ENCODE results near the gene C1RL. TPM values are rescaled to one million over a fixed set of nuclear protein-coding genes. Genes with fewer than 3 reads are reported as not detected.

C1RL gene
- total RNA-seq, 2 donors from 2014 or later = 32.5 to 46.4 TPM

- H3K4me1 ChIP-seq (ENCODE audit: control insufficient read depth, insufficient read depth, low read length) = no peaks in the 10 kb centered on the region
- no peaks in the 10 kb centered on the region for H3K36me3 ChIP-seq (ENCODE audit: control insufficient read depth, insufficient read depth, low read length)
- Mint-ChIP-seq H3K27ac (no peak overlapping the region), H3K27me3 (ENCODE audit: insufficient read depth) (peaks cover 5% of the 10 kb centered on the region), H3K9me3 (no peaks in the 10 kb centered on the region), H3K4me3 (no peak overlapping the region), H3K36me3 (ENCODE audit: low read depth) (peaks cover 13% of the 10 kb centered on the region), H3K4me1 (peaks cover 5% of the 10 kb centered on the region)
- no peak overlapping the region for H3K4me3 ChIP-seq (ENCODE audit: low read length)
- DNase-seq = no peak
- H3K27ac ChIP-seq (ENCODE audit: low read depth, low read length) = no peak overlapping the region
- H3K27me3 ChIP-seq (ENCODE audit: control insufficient read depth, insufficient read depth, low read length, poor library complexity, severe bottlenecking) = no peaks in the 10 kb centered on the region
- no peak for TF ChIP-seq CTCF (conservative IDR thresholded peaks at IDR 0.05)
- WGBS, 2 experiments (ENCODE audit: insufficient coverage in 1 of 2, insufficient read length in 1 of 2) = 87 to 90% methylated on average over 3 of the region's 3 CpGs
- H3K9me3 ChIP-seq (ENCODE audit: control insufficient read depth, low read length) = no peaks in the 10 kb centered on the region
- no peak overlapping the region for H3K9ac ChIP-seq (ENCODE audit: extremely low read depth, low read length, poor library complexity, severe bottlenecking)
Observed at GRCh38 chr12:7117670-7118069, 8.7 kb upstream of the C1RL start.

GRCh38 chr12:7116916-7117315 lies 7.9 kb upstream of the C1RL start:
- Mint-ChIP-seq H3K27ac (no peak overlapping the region), H3K4me3 (no peak overlapping the region), H3K4me1 (peaks cover 4% of the 10 kb centered on the region), H3K27me3 (ENCODE audit: insufficient read depth) (peaks cover 10% of the 10 kb centered on the region), H3K9me3 (no peaks in the 10 kb centered on the region), H3K36me3 (ENCODE audit: low read depth) (peaks cover 11% of the 10 kb centered on the region)
- H3K9ac ChIP-seq (ENCODE audit: extremely low read depth, low read length, poor library complexity, severe bottlenecking) = no peak overlapping the region
- H3K4me3 ChIP-seq (ENCODE audit: low read length) = no peak overlapping the region
- H3K9me3 ChIP-seq (ENCODE audit: control insufficient read depth, low read length) = no peaks in the 10 kb centered on the region
- 84% methylated on average over 7 to 9 of the region's 9 CpGs for whole genome bisulfite sequencing, 2 experiments (ENCODE audit: insufficient coverage in 1 of 2, insufficient read length in 1 of 2)
- no peak for TF ChIP-seq CTCF (conservative IDR thresholded peaks at IDR 0.05)
- DNase-seq = no peak
- no peaks in the 10 kb centered on the region for H3K4me1 ChIP-seq (ENCODE audit: control insufficient read depth, insufficient read depth, low read length)
- no peak overlapping the region for H3K27ac ChIP-seq (ENCODE audit: low read depth, low read length)
- no peaks in the 10 kb centered on the region for H3K36me3 ChIP-seq (ENCODE audit: control insufficient read depth, insufficient read depth, low read length)
- H3K27me3 ChIP-seq (ENCODE audit: control insufficient read depth, insufficient read depth, low read length, poor library complexity, severe bottlenecking) = no peaks in the 10 kb centered on the region

GRCh38 chr12:7116196-7116595 lies 7.2 kb upstream of the C1RL start:
- H3K27ac ChIP-seq (ENCODE audit: low read depth, low read length) = no peak overlapping the region
- Mint-ChIP-seq H3K36me3 (ENCODE audit: low read depth) (peaks cover 8% of the 10 kb centered on the region), H3K27ac (no peak overlapping the region), H3K9me3 (no peaks in the 10 kb centered on the region), H3K4me1 (peaks cover 4% of the 10 kb centered on the region), H3K27me3 (ENCODE audit: insufficient read depth) (peaks cover 14% of the 10 kb centered on the region), H3K4me3 (no peak overlapping the region)
- H3K4me1 ChIP-seq (ENCODE audit: control insufficient read depth, insufficient read depth, low read length) = no peaks in the 10 kb centered on the region
- peaks cover 5% of the 10 kb centered on the region for H3K27me3 ChIP-seq (ENCODE audit: control insufficient read depth, insufficient read depth, low read length, poor library complexity, severe bottlenecking)
- no peak overlapping the region for H3K4me3 ChIP-seq (ENCODE audit: low read length)
- no peaks in the 10 kb centered on the region for H3K36me3 ChIP-seq (ENCODE audit: control insufficient read depth, insufficient read depth, low read length)
- DNase-seq = no peak
- WGBS, 2 experiments (ENCODE audit: insufficient coverage in 1 of 2, insufficient read length in 1 of 2) = 94% methylated on average over 3 of the region's 3 CpGs; no CpG with 5 or more reads in 1 of the 2 experiments
- H3K9ac ChIP-seq (ENCODE audit: extremely low read depth, low read length, poor library complexity, severe bottlenecking) = no peak overlapping the region
- no peaks in the 10 kb centered on the region for H3K9me3 ChIP-seq (ENCODE audit: control insufficient read depth, low read length)
- TF ChIP-seq CTCF (conservative IDR thresholded peaks at IDR 0.05) = no peak
